Smooth muscle cell (in vitro differentiated cells): ENCODE measurements around the gene TTLL11. TPM values are rescaled to one million over a fixed set of nuclear protein-coding genes. Genes with fewer than 3 reads are reported as not detected.

ENCODE experiments used
- DNase-seq: peaks from one replicate; lab custom pipeline; 2025; ENCODE audit not compliant: unreplicated experiment; lab: John Stamatoyannopoulos, UW
- H2AFZ ChIP-seq: fragments of 200-600 bp; sonication (generic); 2 replicates; pipeline ENCODE4 v1.6.0; 2016; ENCODE audit warnings: antibody characterized with exemption, low read depth, mild to moderate bottlenecking
- H3F3A ChIP-seq: fragments of 200-600 bp; sonication (generic); 2 replicates; pipeline ENCODE4 v1.6.0; 2017; ENCODE audit warnings: antibody characterized with exemption, low read depth
- H3K27ac ChIP-seq: fragments of 200-600 bp; sonication (generic); 2 replicates; pipeline ENCODE4 v1.5.1; 2016; ENCODE audit warnings: low read depth, mild to moderate bottlenecking
- H3K27me3 ChIP-seq: fragments of 200-600 bp; sonication (generic); 2 replicates; pipeline ENCODE4 v1.6.1; 2016; ENCODE audit warnings: low read depth, mild to moderate bottlenecking
- H3K36me3 ChIP-seq: fragments of 200-600 bp; sonication (generic); 2 replicates; pipeline ENCODE4 v1.5.1; 2016; ENCODE audit warnings: low read depth
- H3K4me1 ChIP-seq: fragments of 200-600 bp; sonication (generic); 2 replicates; pipeline ENCODE4 v1.5.1; 2016; ENCODE audit warnings: low read depth
- H3K4me2 ChIP-seq: fragments of 200-600 bp; sonication (generic); 2 replicates; pipeline ENCODE4 v1.6.0; 2016; ENCODE audit warnings: mild to moderate bottlenecking
- H3K4me3 ChIP-seq: fragments of 200-600 bp; sonication (generic); 2 replicates; pipeline ENCODE4 v1.5.1; 2016; ENCODE audit warnings: mild to moderate bottlenecking
- H3K79me2 ChIP-seq: fragments of 200-600 bp; sonication (generic); 2 replicates; pipeline ENCODE4 v1.6.0; 2016; ENCODE audit warnings: low read depth, mild to moderate bottlenecking
- H3K9ac ChIP-seq: fragments of 200-600 bp; sonication (generic); 2 replicates; pipeline ENCODE4 v1.6.0; 2016; ENCODE audit warnings: low read depth
- H3K9me3 ChIP-seq: fragments of 200-600 bp; sonication (generic); replicated peaks from 2 replicates; pipeline ENCODE4 v1.5.1; 2016; ENCODE audit warnings: low read depth
- H4K20me1 ChIP-seq: fragments of 200-600 bp; sonication (generic); 2 replicates; pipeline ENCODE4 v1.6.0; 2016; ENCODE audit warnings: low read depth
- CTCF ChIP-seq: fragments of 200-600 bp; sonication (generic); IDR thresholded peaks from 2 replicates; pipeline ENCODE4 v1.5.1; 2017; ENCODE audit warnings: borderline replicate concordance, mild to moderate bottlenecking, antibody characterized with exemption; ENCODE audit not compliant: insufficient read depth, poor library complexity, severe bottlenecking
- WGBS: methylation state at CpG from one replicate; pipeline ENCODE4 v1.1.7; 2016; ENCODE audit warnings: low lambda C conversion rate; 5-methylcytosine and 5-hydroxymethylcytosine counted together
- polyA plus RNA-seq: library from polyadenylated mRNA; unstranded; fragments of >200 nt; fragmentation: Nextera tagmentation; extraction: Ambion mirVana; gene quantifications from 2 replicates; pipeline ENCODE4 v1.2.1, GENCODE V29; 2016
- total RNA-seq: library from RNA; depleted of rRNA; stranded (reverse); fragments of >200 nt; gene quantifications from 2 replicates; pipeline ENCODE4 v1.2.3, GENCODE V29; 2014

The TTLL11 gene
- total and polyA plus RNA-seq, 2 experiments from 2014 or later: 2.6 to 3.7 TPM

GRCh38 chr9:122133984-122134535, 41.0 kb upstream of the TTLL11 start:
- Histone ChIP-seq H3K4me2 (no peak overlapping the region), H3K9ac (no peak overlapping the region), H3K79me2 (no peaks in the 10 kb centered on the region), H3K27me3 (peaks cover 8% of the 10 kb centered on the region), H3K4me3 (no peak overlapping the region), H3K9me3 (no peaks in the 10 kb centered on the region), H3K36me3 (no peaks in the 10 kb centered on the region), H3F3A (peaks cover 4% of the 10 kb centered on the region), H2AFZ (no peak overlapping the region), H3K4me1 (no peaks in the 10 kb centered on the region), H4K20me1 (no peaks in the 10 kb centered on the region), H3K27ac (no peak overlapping the region)
- WGBS: 61% methylated on average over 17 of the region's 17 CpGs
- no peak for DNase-seq
- no peak for TF ChIP-seq CTCF

DNA sequence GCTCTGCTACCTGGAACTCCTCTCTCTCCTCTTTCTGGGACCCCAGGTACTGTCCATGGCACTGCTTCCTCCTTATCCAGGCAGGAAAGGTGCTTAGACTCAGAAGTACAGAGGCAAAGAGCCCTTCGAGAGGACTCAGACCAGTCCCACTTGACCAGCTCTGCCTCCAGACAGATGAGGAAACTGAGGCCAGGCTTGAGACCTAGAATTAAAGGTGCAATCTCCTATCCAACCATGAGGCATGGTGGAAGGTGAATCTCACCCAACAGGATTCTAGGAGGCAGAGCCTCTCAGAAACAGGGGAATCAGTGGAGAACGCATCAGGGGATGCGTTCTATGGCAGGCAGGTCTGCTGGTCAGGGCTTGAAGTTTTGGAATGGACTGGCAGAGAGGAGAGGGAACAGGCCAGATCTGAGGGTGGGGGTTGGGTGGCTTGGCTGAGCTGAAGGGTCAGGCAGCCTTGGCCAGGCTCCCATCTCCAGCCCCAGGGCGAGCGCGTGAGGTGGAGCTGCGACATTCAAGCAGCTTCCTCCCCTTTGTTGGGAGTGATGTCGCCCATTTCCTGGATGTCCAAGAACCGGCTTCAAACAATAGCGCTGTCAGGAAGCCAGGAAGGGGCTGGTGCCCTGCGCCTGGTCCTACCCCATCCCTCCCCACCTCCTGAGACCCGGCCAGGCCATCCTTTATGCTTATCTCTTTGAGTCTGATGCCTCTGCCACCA, 40.3 kb upstream of the TTLL11 start:
- Histone ChIP-seq H3K27me3 (peaks cover 8% of the 10 kb centered on the region), H3K79me2 (no peaks in the 10 kb centered on the region), H3K36me3 (no peaks in the 10 kb centered on the region), H3K4me3 (no peak overlapping the region), H3K4me2 (no peak overlapping the region), H4K20me1 (no peaks in the 10 kb centered on the region), H3K9me3 (no peaks in the 10 kb centered on the region), H3K9ac (no peak overlapping the region), H3K4me1 (no peaks in the 10 kb centered on the region), H2AFZ (no peak overlapping the region), H3K27ac (no peak overlapping the region), H3F3A (peaks cover 4% of the 10 kb centered on the region)
- TF ChIP-seq CTCF: no peak
- WGBS: 69% methylated on average over 12 of the region's 12 CpGs
- no peak for DNase-seq

DNA sequence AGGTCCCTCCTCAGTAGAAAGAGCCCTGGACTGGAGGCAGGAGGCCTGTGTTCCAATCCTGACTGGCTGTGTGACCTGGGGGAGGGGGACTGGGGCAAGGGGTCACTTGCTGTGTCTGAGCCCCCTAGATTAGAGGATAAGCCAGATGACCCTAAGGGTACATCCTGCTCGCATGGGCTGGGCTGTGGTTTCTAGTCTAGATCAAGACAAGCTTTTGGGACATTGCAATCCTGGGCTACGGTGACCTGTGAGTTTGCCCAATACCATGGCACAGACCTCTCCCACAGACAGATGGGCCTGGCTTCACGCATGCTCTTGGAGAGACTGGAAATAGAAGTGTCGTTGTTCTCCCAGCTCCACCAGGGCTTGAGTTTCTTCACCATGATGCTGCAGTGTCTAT, 39.4 kb upstream of the TTLL11 start:
- no peak for TF ChIP-seq CTCF
- Histone ChIP-seq H3F3A (peaks cover 4% of the 10 kb centered on the region), H3K9me3 (no peaks in the 10 kb centered on the region), H3K4me2 (no peak overlapping the region), H3K79me2 (no peaks in the 10 kb centered on the region), H3K4me1 (no peaks in the 10 kb centered on the region), H3K36me3 (no peaks in the 10 kb centered on the region), H3K27ac (no peak overlapping the region), H4K20me1 (no peaks in the 10 kb centered on the region), H3K4me3 (no peak overlapping the region), H3K27me3 (peaks cover 8% of the 10 kb centered on the region), H2AFZ (no peak overlapping the region), H3K9ac (no peak overlapping the region)
- no peak for DNase-seq
- WGBS: 88% methylated on average over 4 of the region's 4 CpGs
